Suprapubic skin (tissue), 4 donors: ENCODE measurements around the gene PPY. TPM values are rescaled to one million over a fixed set of nuclear protein-coding genes. Genes with fewer than 3 reads are reported as not detected.
"Not testable (repeated sequence)": the region's sequence is repeated elsewhere in the genome, so short reads cannot be mapped to it uniquely, and the experiment has no call there.

Source experiments
- DNase-seq, 2 donors: peaks; one replicate each; pipeline ENCODE4 v3.0.0-alpha.2; 2019; ENCODE audit warnings: low spot score in 2 of 2
- H3K27ac ChIP-seq: fragments of 200-600 bp; sonication (generic); one replicate; pipeline ENCODE4 v1.5.1; 2019
- H3K27me3 ChIP-seq: fragments of 200-600 bp; sonication (generic); one replicate; pipeline ENCODE4 v1.5.1; 2019
- H3K36me3 ChIP-seq: fragments of 200-600 bp; sonication (generic); one replicate; pipeline ENCODE4 v1.5.1; 2019
- H3K4me1 ChIP-seq: fragments of 200-600 bp; sonication (generic); one replicate; pipeline ENCODE4 v1.5.1; 2019
- H3K4me3 ChIP-seq: fragments of 200-600 bp; sonication (generic); one replicate; pipeline ENCODE4 v1.5.1; 2019; ENCODE audit warnings: mild to moderate bottlenecking
- H3K9me3 ChIP-seq: fragments of 200-600 bp; sonication (generic); one replicate; pipeline ENCODE4 v1.5.1; 2019
- EP300 ChIP-seq: sonication (generic); formaldehyde crosslinking; IDR thresholded peaks from one replicate; pipeline ENCODE4 v1.6.1; 2017; ENCODE audit warnings: antibody characterized with exemption
- POLR2A ChIP-seq, 2 donors: fragments of 450-650 bp; IDR thresholded peaks; one replicate each; pipeline ENCODE4 v1.6.1; 2017; ENCODE audit warnings: antibody characterized with exemption in 2 of 2, mild to moderate bottlenecking in 2 of 2, moderate library complexity in 2 of 2
- POLR2AphosphoS5 ChIP-seq, 3 donors: sonication (generic); formaldehyde crosslinking; IDR thresholded peaks; one replicate each; pipeline ENCODE4 v1.6.1; 2017; ENCODE audit warnings: antibody characterized with exemption in 3 of 3
- WGBS: methylation state at CpG from one replicate; pipeline ENCODE4 v1.1.5; 2018; 5-methylcytosine and 5-hydroxymethylcytosine counted together
- total RNA-seq, 4 donors: library from RNA; depleted of rRNA; stranded (reverse); fragments of >200 nt; gene quantifications; one replicate each; pipeline ENCODE4 v1.1.0, GENCODE V29; 2016
- TF ChIP-seq, protein P1 (sequence below), 2 donors: fragments of 200-600 bp in 1 of 2; fragments of 450-650 bp in 1 of 2; sonication (generic) in 1 of 2; IDR thresholded peaks; one replicate each; pipeline ENCODE4 v1.5.1; 2016 to 2019; ENCODE audit warnings: antibody characterized with exemption in 2 of 2, mild to moderate bottlenecking in 1 of 2, moderate library complexity in 1 of 2

The PPY gene
- total RNA-seq, 4 donors from 2014 or later, result not detected

DNA sequence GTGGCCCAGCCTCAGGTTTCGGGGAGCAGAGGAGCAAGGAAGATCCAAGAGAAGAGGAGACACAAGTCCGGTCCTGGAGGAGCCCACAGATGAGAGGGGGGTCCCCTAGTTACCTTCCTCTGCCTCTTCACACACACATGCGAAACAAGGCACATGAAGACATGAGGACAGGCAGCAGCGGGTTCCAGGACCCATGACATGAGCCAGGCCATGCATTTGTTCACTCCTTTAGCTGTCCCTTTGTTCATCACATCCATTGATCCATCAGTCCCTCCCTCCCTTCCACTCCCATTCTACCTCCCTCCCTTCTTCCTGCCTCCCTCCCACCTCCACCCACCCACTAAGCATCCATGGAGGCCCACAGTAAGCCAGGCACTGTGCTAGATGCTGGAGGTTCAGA lies 9.4 kb downstream of the PPY start:
- no peak for DNase-seq
- Histone ChIP-seq H3K4me3 (no peak overlapping the region), H3K27me3 (peaks cover 12% of the 10 kb centered on the region), H3K36me3 (no peaks in the 10 kb centered on the region), H3K9me3 (no peaks in the 10 kb centered on the region), H3K4me1 (peaks cover 3% of the 10 kb centered on the region), H3K27ac (no peak overlapping the region)
- TF ChIP-seq EP300 (no peak), POLR2A (IDR thresholded peaks at IDR 0.05) (no peak)
- TF ChIP-seq, protein P1, sequence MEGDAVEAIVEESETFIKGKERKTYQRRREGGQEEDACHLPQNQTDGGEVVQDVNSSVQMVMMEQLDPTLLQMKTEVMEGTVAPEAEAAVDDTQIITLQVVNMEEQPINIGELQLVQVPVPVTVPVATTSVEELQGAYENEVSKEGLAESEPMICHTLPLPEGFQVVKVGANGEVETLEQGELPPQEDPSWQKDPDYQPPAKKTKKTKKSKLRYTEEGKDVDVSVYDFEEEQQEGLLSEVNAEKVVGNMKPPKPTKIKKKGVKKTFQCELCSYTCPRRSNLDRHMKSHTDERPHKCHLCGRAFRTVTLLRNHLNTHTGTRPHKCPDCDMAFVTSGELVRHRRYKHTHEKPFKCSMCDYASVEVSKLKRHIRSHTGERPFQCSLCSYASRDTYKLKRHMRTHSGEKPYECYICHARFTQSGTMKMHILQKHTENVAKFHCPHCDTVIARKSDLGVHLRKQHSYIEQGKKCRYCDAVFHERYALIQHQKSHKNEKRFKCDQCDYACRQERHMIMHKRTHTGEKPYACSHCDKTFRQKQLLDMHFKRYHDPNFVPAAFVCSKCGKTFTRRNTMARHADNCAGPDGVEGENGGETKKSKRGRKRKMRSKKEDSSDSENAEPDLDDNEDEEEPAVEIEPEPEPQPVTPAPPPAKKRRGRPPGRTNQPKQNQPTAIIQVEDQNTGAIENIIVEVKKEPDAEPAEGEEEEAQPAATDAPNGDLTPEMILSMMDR (IDR thresholded peaks at IDR 0.05), result no peak
- 98% methylated on average over 4 of the region's 4 CpGs for WGBS

DNA sequence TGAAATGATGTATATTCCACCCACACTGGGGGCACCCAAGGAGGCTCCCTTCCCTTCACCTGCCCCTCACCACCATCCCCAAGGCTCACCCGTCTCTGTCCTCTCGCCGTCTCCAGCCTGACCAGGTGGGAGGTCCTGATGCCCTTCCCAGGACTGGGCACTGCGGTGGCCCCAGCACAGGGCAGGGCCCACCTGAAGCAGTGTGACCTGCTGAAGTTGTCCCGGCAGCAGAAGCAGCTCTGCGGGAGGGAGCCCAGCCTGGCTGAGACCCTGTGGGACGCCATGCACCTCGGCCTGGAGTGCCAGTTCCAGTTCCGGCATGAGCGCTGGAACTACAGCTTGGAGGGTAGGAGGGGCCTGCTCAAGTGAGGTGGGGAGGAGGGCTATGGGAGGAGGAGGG lies 9.9 kb downstream of the PPY start:
- H3K27me3 ChIP-seq, result peaks cover 9% of the 10 kb centered on the region
- no peak overlapping the region for H3K4me3 ChIP-seq
- no peak for DNase-seq
- H3K9me3 ChIP-seq, result no peaks in the 10 kb centered on the region
- 88% methylated on average over 10 of the region's 10 CpGs for WGBS
- no peak overlapping the region for H3K27ac ChIP-seq
- H3K36me3 ChIP-seq, result no peaks in the 10 kb centered on the region
- H3K4me1 ChIP-seq, result peaks cover 3% of the 10 kb centered on the region
- TF ChIP-seq POLR2A (IDR thresholded peaks at IDR 0.05) (no peak), POLR2AphosphoS5 (IDR thresholded peaks at IDR 0.05) (no peak), EP300 (no peak)
- TF ChIP-seq, protein P1 (IDR thresholded peaks at IDR 0.05), result no peak

- TF ChIP-seq POLR2A (IDR thresholded peaks at IDR 0.05), result no peak
- TF ChIP-seq, protein P1 (IDR thresholded peaks at IDR 0.05), result no peak
- TF ChIP-seq POLR2AphosphoS5 (IDR thresholded peaks at IDR 0.05), result no peak
- no peak for TF ChIP-seq EP300
- WGBS, result 40% methylated on average over 2 of the region's 5 CpGs
- Histone ChIP-seq H3K9me3 (no peaks in the 10 kb centered on the region), H3K4me3 (no peak overlapping the region), H3K36me3 (no peaks in the 10 kb centered on the region), H3K27me3 (peaks cover 19% of the 10 kb centered on the region), H3K27ac (no peak overlapping the region), H3K4me1 (peaks cover 11% of the 10 kb centered on the region)
- DNase-seq, result no peak
Measured at GRCh38 chr17:43931062-43931571, 11.2 kb downstream of the PPY start.

DNA sequence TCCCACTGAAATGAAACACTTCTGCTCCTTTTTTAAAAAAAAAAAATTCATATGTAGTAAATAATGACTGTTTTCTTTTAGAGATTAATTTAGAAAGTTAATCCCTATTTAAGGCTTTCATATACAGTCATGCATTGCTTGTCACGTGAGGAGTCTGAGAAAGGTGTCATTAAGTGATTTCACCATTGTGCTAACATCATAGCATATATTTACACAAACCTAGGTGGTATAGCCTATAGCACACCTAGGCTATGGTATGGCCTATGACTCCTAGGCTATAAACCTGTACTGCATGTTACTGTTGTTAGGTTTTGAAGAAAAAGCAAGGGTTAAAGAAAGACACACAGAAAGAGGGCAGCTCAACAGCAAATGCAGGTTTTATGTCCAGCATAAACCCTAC lies 13.7 kb downstream of the PPY start:
- Histone ChIP-seq H3K4me3 (no peak overlapping the region), H3K9me3 (no peaks in the 10 kb centered on the region), H3K36me3 (no peaks in the 10 kb centered on the region), H3K4me1 (peaks cover 11% of the 10 kb centered on the region), H3K27ac (no peak overlapping the region), H3K27me3 (peaks cover 29% of the 10 kb centered on the region)
- no peak for DNase-seq
- TF ChIP-seq POLR2AphosphoS5 (IDR thresholded peaks at IDR 0.05) (no peak), EP300 (no peak), POLR2A (IDR thresholded peaks at IDR 0.05) (no peak)
- TF ChIP-seq, protein P1 (IDR thresholded peaks at IDR 0.05), result no peak
- WGBS, result 83% methylated on average over 1 of the region's 1 CpG

DNA sequence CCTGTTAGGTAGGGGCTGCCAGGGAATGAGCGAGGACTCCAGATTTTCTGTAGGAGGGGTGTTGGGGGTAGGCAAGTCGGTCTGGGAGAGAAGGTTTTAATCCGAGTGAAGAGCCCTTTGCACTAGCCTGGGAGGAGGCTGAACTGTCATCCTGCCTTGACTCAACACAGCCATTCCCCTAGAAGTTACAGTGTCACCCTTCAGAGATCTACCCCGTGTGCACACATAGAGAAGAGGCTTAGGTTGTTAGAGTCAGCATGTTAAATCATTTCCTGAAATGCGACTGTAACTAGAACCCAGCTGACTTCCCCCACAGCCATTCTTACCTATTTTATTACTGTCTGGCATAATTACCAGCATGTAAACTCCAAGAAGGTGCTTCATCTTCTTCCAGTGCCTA lies 14.3 kb downstream of the PPY start:
- Histone ChIP-seq H3K4me1 (peaks cover 11% of the 10 kb centered on the region), H3K27me3 (peaks cover 29% of the 10 kb centered on the region)
- 14% methylated on average over 5 of the region's 5 CpGs for WGBS
- H3K36me3 ChIP-seq, H3K27ac ChIP-seq, H3K4me3 ChIP-seq, DNase-seq, H3K9me3 ChIP-seq: not testable (repeated sequence)
